ENCODE measurements around the gene PARVB.
A peak's percentile ranks its signal among the peaks of the same experiment; 100 is the strongest.

Gene PARVB

DNA sequence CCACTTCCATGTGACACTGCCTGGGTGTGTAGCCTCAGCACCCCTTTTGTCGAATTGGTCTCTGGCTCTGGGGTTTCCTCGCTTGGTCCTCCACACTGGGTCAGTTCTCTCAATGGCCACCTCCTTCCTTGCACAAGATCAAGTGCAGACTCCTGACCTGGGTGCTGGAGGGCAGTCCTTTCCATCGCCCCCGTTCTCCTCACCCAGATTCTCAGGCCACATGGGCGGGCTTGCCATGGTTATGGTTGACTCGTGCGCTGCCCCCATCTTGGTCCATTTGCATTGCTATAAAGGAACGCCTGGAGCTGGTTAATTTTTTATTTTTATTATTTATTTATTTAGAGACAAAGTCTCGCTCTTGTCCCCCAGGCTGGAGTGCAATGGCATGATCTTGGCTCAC is 5.5 kb upstream of the PARVB start:
- no peak overlapping the region for H3K4me3 ChIP-seq (replicated peaks; ENCODE audit: low read depth, low read length)
- DNase-seq (ENCODE audit: low read depth) = no peak
- TF ChIP-seq, protein P1, sequence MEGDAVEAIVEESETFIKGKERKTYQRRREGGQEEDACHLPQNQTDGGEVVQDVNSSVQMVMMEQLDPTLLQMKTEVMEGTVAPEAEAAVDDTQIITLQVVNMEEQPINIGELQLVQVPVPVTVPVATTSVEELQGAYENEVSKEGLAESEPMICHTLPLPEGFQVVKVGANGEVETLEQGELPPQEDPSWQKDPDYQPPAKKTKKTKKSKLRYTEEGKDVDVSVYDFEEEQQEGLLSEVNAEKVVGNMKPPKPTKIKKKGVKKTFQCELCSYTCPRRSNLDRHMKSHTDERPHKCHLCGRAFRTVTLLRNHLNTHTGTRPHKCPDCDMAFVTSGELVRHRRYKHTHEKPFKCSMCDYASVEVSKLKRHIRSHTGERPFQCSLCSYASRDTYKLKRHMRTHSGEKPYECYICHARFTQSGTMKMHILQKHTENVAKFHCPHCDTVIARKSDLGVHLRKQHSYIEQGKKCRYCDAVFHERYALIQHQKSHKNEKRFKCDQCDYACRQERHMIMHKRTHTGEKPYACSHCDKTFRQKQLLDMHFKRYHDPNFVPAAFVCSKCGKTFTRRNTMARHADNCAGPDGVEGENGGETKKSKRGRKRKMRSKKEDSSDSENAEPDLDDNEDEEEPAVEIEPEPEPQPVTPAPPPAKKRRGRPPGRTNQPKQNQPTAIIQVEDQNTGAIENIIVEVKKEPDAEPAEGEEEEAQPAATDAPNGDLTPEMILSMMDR (IDR thresholded peaks at IDR 0.05; ENCODE audit: low read length, missing control alignments) = no peak

DNA sequence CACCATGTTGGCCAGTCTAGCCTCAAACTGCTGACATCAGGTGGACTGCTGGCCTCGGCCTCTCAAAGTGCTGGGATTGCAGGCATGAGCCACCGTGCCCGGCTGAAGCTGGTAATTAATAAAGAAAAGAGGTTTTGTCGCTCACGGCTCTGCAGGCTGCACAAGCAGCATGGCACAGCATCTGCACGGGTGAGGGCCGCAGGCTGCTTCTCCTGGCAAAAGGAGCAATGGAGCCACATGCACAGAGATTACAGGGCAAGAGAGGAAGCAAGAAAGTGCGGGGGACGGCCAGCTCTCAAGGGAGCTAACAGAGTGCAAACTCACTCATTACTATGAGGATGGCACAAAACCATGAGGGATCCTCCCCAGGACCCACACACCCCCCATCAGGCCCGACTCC is 4.7 kb upstream of the PARVB start:
- DNase-seq (ENCODE audit: low read depth) = no peak
- TF ChIP-seq, protein P1 (IDR thresholded peaks at IDR 0.05; ENCODE audit: low read length, missing control alignments) = no peak
- H3K4me3 ChIP-seq (replicated peaks; ENCODE audit: low read depth, low read length) = no peak overlapping the region

DNA sequence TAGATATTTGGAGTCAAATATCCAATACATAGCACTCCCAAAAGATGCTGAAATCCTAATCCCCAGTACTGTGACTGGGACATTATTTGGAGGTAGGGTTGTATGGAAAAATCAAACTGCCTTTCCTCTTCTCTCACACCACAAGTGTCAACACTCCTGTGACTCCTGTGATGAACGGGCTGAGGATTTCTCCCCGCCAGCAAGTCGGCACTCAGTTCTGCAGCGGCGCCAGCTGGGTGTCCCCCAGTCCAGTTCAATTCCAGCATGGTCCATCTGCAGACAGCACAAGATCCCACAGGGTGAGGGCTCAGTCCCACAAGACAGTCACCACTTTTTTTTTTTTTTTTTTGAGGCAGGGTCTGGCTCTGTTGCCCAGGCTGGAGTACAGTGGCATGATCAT is 4.3 kb upstream of the PARVB start:
- TF ChIP-seq, protein P1 (IDR thresholded peaks at IDR 0.05; ENCODE audit: low read length, missing control alignments) = no peak
- DNase-seq (ENCODE audit: low read depth) = no peak

DNA sequence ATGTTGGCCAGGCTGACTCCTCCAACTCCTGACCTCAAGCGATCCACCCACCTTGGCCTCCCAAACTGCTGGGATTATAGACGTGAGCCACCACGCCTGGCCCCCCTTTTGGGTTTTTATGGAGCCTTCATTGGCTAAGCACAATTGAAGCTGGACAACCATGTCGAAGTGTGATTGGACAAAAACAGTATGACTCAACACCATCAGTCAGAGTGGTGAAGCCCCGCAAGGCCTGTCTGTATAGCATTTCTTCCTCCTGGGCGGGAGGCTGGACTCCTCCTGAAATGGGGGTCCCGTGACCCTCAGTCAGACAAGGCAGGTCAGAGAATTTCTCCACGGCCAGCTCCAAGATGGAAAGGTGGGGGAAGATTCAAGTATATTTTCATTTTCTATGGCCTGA is 3.1 kb upstream of the PARVB start:
- TF ChIP-seq, protein P1 (IDR thresholded peaks at IDR 0.05; ENCODE audit: low read length, missing control alignments) = no peak
- no peak overlapping the region for H3K4me3 ChIP-seq (replicated peaks; ENCODE audit: low read depth, low read length)
- no peak for DNase-seq (ENCODE audit: low read depth)

More for the DNA sequence above, 4.3 kb upstream of the PARVB start:
- H3K4me3 ChIP-seq (replicated peaks; ENCODE audit: low read depth, low read length) = no peak overlapping the region

DNA sequence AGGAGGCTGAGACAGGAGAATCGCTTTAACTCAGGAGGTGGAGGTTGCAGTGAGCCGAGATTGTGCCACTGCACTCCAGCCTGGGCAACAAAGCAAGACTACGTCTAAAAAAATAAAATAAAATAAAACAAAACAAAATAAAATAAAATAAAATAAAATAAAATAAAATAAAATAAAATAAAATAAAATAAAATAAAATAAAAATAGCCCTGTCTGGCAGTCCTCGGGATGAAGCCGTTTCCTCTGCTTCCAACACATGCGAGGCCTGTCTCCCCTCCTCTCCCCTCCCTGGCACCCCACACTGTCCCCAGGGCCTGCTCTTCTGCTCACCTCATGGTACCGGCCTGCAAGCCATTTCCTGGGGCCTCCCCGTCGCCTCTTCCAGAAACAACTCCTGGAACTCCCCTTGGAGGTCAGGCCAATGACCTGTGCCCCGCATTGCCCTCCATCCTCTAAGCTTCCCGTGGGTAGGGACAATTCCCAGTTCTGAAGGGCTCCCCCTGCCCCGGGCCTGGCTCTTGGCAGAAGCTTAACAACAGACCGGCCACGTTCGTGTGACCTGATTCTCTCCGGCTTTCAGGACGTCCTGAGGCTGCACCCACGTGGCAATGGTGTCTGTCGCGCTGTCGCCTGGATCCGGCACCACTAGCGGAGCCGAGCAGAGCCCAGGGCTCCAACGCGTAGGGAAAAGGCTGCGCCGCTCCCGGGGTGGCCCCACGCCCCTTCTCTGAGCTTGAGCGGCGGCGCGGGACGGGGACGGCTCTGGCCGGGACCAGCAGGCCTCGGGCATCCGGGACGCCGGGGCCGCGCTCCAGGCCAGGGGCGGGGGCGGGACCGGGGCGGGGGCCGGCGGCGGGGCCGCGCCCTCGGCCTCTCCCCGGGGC is 456 bp upstream of the PARVB start:
- peak overlapping the region; percentile 63 for H3K4me3 ChIP-seq (replicated peaks; ENCODE audit: low read depth, low read length)
- DNase-seq (ENCODE audit: low read depth) = no peak
- TF ChIP-seq, protein P1 (IDR thresholded peaks at IDR 0.05; ENCODE audit: low read length, missing control alignments) = no peak

DNA sequence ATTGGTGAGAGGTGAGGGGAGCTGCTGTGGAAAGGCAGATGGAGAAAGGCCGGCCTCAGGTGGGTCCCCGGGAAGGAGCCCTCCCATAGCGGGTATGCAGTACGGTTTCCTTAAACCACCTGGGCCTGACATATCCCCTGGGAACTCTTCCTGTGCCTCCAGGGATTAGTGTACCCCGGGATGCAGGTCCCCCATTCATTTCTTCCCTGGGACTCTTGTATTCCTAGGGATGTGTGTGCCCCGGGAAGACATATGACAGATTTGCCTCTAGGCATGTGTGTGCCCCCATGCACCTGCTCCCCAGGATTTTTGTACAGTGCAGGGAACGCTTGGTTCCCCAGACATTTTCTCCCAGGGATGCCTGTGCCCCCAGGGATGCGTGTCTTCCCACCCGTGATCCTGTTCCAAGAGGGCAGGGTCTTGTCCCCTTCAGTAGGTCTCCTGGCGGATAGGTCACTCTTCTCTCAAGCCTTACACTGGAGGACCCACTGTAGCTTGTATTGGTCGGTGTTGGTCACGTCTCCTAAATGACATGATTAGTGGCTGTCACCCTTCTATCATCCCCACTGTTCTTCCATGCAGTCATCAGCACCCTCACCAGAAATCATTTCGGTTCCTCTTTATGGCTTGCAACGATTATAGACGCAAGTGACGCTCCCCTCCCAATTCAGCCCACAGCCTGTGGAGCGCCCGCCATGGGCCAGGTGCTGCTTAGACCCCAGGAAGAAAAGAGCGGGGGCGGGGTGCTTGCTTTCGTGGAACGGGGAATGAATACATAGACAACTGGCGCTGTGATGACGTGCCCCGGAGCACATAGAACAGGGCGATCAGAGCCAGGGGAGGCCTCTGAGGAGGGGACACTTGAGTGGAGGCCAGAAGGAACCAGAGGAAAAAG is 1.3 kb downstream of the PARVB start:
- TF ChIP-seq, protein P1 (IDR thresholded peaks at IDR 0.05; ENCODE audit: low read length, missing control alignments) = no peak
- DNase-seq (ENCODE audit: low read depth) = no peak
- peak overlapping the region; percentile 54 for H3K4me3 ChIP-seq (replicated peaks; ENCODE audit: low read depth, low read length)

Data from fibroblast of pulmonary artery (primary cell).